Stimulated activated CD8-positive, alpha-beta memory T cell treated with anti-CD3 and anti-CD28 coated beads, Interleukin-12 subunit alpha, Interleukin-12 subunit beta, amount 100 ng/mL, for 1 hour (primary cell): ENCODE data around the gene TMEM19.
"Not testable (repeated sequence)": the region's sequence is repeated elsewhere in the genome, so short reads cannot be mapped to it uniquely, and the experiment has no call there.

Experiments used
- DNase-seq: peaks from one replicate; pipeline ENCODE4 v3.0.0-alpha.2; 2020; ENCODE audit warnings: low read depth

Gene TMEM19

GRCh38 chr12:71665090-71665463 is 20.8 kb upstream of the TMEM19 start:
- DNase-seq: no peak

- DNase-seq: no peak
Measured at GRCh38 chr12:71666259-71666658, 19.6 kb upstream of the TMEM19 start.

- DNase-seq: no peak
Measured at GRCh38 chr12:71671311-71671710, 14.6 kb upstream of the TMEM19 start.

GRCh38 chr12:71671816-71672215 is 14.1 kb upstream of the TMEM19 start:
- DNase-seq: no peak

GRCh38 chr12:71682466-71682865 is 3.4 kb upstream of the TMEM19 start:
- no peak for DNase-seq

GRCh38 chr12:71683633-71684032 is 2.2 kb upstream of the TMEM19 start:
- no peak for DNase-seq

- no peak for DNase-seq
Measured at GRCh38 chr12:71684081-71684480, 1.8 kb upstream of the TMEM19 start.

GRCh38 chr12:71685312-71685906 is 473 bp upstream of the TMEM19 start:
- no peak for DNase-seq

GRCh38 chr12:71686658-71687025 is 760 bp downstream of the TMEM19 start:
- DNase-seq: no peak

- not testable (repeated sequence) for DNase-seq
Measured at GRCh38 chr12:71687172-71687571, 1.3 kb downstream of the TMEM19 start.

GRCh38 chr12:71688961-71689570 is 3.2 kb downstream of the TMEM19 start:
- no peak for DNase-seq

GRCh38 chr12:71691504-71692129 is 5.7 kb downstream of the TMEM19 start:
- no peak for DNase-seq

- DNase-seq: no peak
Measured at GRCh38 chr12:71693126-71693525, 7.2 kb downstream of the TMEM19 start.

- not testable (repeated sequence) for DNase-seq
Measured at GRCh38 chr12:71693651-71694050, 7.8 kb downstream of the TMEM19 start.

GRCh38 chr12:71694099-71694820 is 8.4 kb downstream of the TMEM19 start:
- no peak for DNase-seq

- DNase-seq: no peak
Measured at GRCh38 chr12:71695782-71696181, 9.9 kb downstream of the TMEM19 start.

- DNase-seq: not testable (repeated sequence)
Measured at GRCh38 chr12:71702181-71702580, 16.3 kb downstream of the TMEM19 start.

GRCh38 chr12:71702590-71702989 is 16.7 kb downstream of the TMEM19 start:
- DNase-seq: no peak

- DNase-seq: no peak
Measured at GRCh38 chr12:71703206-71703605, 17.3 kb downstream of the TMEM19 start.

- DNase-seq: no peak
Measured at GRCh38 chr12:71704920-71705319, 19.0 kb downstream of the TMEM19 start.

GRCh38 chr12:71708658-71709057 is 22.8 kb downstream of the TMEM19 start:
- DNase-seq: no peak

GRCh38 chr12:71710276-71711125 is 24.6 kb downstream of the TMEM19 start:
- DNase-seq: no peak
